Motor neuron (in vitro differentiated cells): ENCODE data around the gene C1orf122. TPM values are rescaled to one million over a fixed set of nuclear protein-coding genes. Genes with fewer than 3 reads are reported as not detected.

Source experiments
- ATAC-seq, 8 experiments: fragments of 200-7000 bp; cut with Tn5 transposase; replicated peaks in 6 of 8; 2 replicates each; pipeline ENCODE4 v1.8.0; 2021; ENCODE audit warnings: mild to moderate bottlenecking in 8 of 8, moderate library complexity in 8 of 8
- H3K27ac ChIP-seq, 2 donors: fragments of 250-450 bp; sonication (Bioruptor Pico); 2 replicates each; pipeline ENCODE4 v1.9.0; 2021; ENCODE audit warnings: antibody characterized with exemption in 2 of 2, mild to moderate bottlenecking in 2 of 2, moderate library complexity in 1 of 2
- H3K4me1 ChIP-seq, 2 donors: fragments of 250-450 bp; sonication (Bioruptor Pico); replicated peaks in 1 of 2; 2 replicates each; pipeline ENCODE4 v1.6.1; 2021; ENCODE audit warnings: antibody characterized with exemption in 2 of 2, mild to moderate bottlenecking in 2 of 2, moderate library complexity in 1 of 2
- H3K4me3 ChIP-seq, 5 donors: fragments of 250-450 bp; sonication (Bioruptor Pico); 2 replicates each; pipeline ENCODE4 v1.9.0; 2021; ENCODE audit warnings: antibody characterized with exemption in 5 of 5, mild to moderate bottlenecking in 5 of 5, moderate library complexity in 4 of 5
- WGBS, 10 experiments: fragments of 450-650 bp; shearing (Covaris generic); methylation state at CpG; one replicate each; pipeline ENCODE4 v1.0.0; 2022; 5-methylcytosine and 5-hydroxymethylcytosine counted together
- in situ Hi-C, 9 experiments: fragments of 400-800 bp; cut with MboI; loops; one replicate each; pipeline ENCODE4 v1.15.0; 2021; ENCODE audit warnings: low sequenced_read_pairs in 9 of 9, low pct_unique_long_range_greater_than_20kb in 2 of 9; ENCODE audit not compliant: unreplicated experiment in 9 of 9
- total RNA-seq, 8 experiments: library from RNA; unstranded; fragments of 300-600 nt; gene quantifications; 2 replicates each; pipeline versions ENCODE4 v1.2.3 to v1.2.4, GENCODE V29; 2022

Gene C1orf122
- total RNA-seq, 8 experiments from 2014 or later = 20.4 to 83.0 (median 61.7) TPM

GRCh38 chr1:37839676-37840075 is 32.1 kb downstream of the C1orf122 start:
- WGBS, 10 experiments = 80 to 100% (median 90%) methylated on average over 2 to 10 of the region's 10 CpGs
- ATAC-seq = no peak
- Histone ChIP-seq H3K4me1 (no peaks in the 10 kb centered on the region), H3K4me3 (no peak overlapping the region), H3K27ac (no peak overlapping the region)
- in situ Hi-C loops = no loop called here

- no peak overlapping the region for H3K4me3 ChIP-seq
- no peak for ATAC-seq
- WGBS, 10 experiments = 63 to 100% (median 100%) methylated on average over 1 of the region's 1 CpG; no CpG with 5 or more reads in 3 of the 10 experiments
- no peak overlapping the region for H3K27ac ChIP-seq
- no peaks in the 10 kb centered on the region for H3K4me1 ChIP-seq
- in situ Hi-C loops = no loop called here
Observed at GRCh38 chr1:37840711-37841110, 33.1 kb downstream of the C1orf122 start.

- H3K27ac ChIP-seq = no peak overlapping the region
- no peak for ATAC-seq
- H3K4me3 ChIP-seq = no peak overlapping the region
- in situ Hi-C loops = no loop called here
- WGBS, 10 experiments = 77 to 100% (median 100%) methylated on average over 1 to 3 of the region's 3 CpGs
- H3K4me1 ChIP-seq = no peaks in the 10 kb centered on the region
Observed at GRCh38 chr1:37841652-37842051, 34.1 kb downstream of the C1orf122 start.

GRCh38 chr1:37844536-37844935 is 36.9 kb downstream of the C1orf122 start:
- Histone ChIP-seq H3K27ac (no peak overlapping the region), H3K4me3 (no peak overlapping the region), H3K4me1 (peaks cover 0 to 2% of the 10 kb centered on the region in 2 donors)
- in situ Hi-C loops = no loop called here
- ATAC-seq = no peak

- peaks cover 0 to 2% of the 10 kb centered on the region in 2 donors for H3K4me1 ChIP-seq
- no peak overlapping the region for H3K4me3 ChIP-seq
- WGBS, 10 experiments = 72 to 100% (median 87%) methylated on average over 3 to 5 of the region's 5 CpGs; no CpG with 5 or more reads in 1 of the 10 experiments
- no peak overlapping the region for H3K27ac ChIP-seq
- in situ Hi-C loops = no loop called here
- no peak for ATAC-seq
Observed at GRCh38 chr1:37845049-37845646, 37.6 kb downstream of the C1orf122 start.

DNA sequence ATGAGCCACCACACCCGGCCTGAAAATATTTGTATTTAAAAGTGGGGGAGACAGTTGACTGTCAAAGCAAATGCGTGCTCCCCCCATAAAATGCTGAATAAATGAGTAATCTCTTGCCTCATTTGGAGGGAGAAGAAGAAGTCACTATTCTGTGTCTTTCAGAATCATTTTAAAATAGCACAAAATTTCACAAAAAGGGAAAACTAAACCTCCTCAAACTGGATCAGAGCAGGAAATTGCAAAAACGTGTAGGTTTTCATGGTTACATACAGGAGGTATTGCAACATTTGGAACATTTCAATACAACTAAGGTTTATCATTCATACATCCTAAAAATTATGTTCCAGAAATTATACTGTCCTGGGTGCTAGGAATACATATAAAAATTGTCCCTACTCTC is 38.2 kb downstream of the C1orf122 start:
- Histone ChIP-seq H3K27ac (no peak overlapping the region), H3K4me1 (peaks cover 0 to 2% of the 10 kb centered on the region in 2 donors), H3K4me3 (no peak overlapping the region)
- WGBS, 10 experiments = 50 to 93% (median 68%) methylated on average over 2 to 3 of the region's 3 CpGs; no CpG with 5 or more reads in 1 of the 10 experiments
- in situ Hi-C loops = no loop called here
- no peak for ATAC-seq

GRCh38 chr1:37846647-37847339 is 39.2 kb downstream of the C1orf122 start:
- no peak overlapping the region for H3K27ac ChIP-seq
- ATAC-seq = no peak
- in situ Hi-C loops = no loop called here
- no peak overlapping the region for H3K4me3 ChIP-seq
- H3K4me1 ChIP-seq = peaks cover 0 to 2% of the 10 kb centered on the region in 2 donors
- 60 to 100% (median 98%) methylated on average over 1 to 4 of the region's 4 CpGs; no CpG with 5 or more reads in 1 of the 10 experiments for WGBS, 10 experiments

- no peak overlapping the region for H3K27ac ChIP-seq
- 80 to 100% (median 100%) methylated on average over 1 to 3 of the region's 3 CpGs; no CpG with 5 or more reads in 3 of the 10 experiments for WGBS, 10 experiments
- no peak overlapping the region for H3K4me3 ChIP-seq
- ATAC-seq = no peak
- in situ Hi-C loops = no loop called here
- peaks cover 0 to 17% of the 10 kb centered on the region in 2 donors for H3K4me1 ChIP-seq
Observed at GRCh38 chr1:37849480-37849879, 41.9 kb downstream of the C1orf122 start.

- WGBS, 10 experiments = 82 to 98% (median 93%) methylated on average over 3 to 6 of the region's 6 CpGs
- in situ Hi-C loops = no loop called here
- no peak overlapping the region for H3K27ac ChIP-seq
- peaks cover 0 to 17% of the 10 kb centered on the region in 2 donors for H3K4me1 ChIP-seq
- no peak overlapping the region for H3K4me3 ChIP-seq
- ATAC-seq = no peak
Observed at GRCh38 chr1:37850352-37850955, 42.9 kb downstream of the C1orf122 start.

- peak in 2 of 8 experiments; percentile 45 to 76 for ATAC-seq
- no peak overlapping the region for H3K4me3 ChIP-seq
- in situ Hi-C loops = no loop called here
- peaks cover 0 to 17% of the 10 kb centered on the region in 2 donors for H3K4me1 ChIP-seq
- no peak overlapping the region for H3K27ac ChIP-seq
Observed at GRCh38 chr1:37851262-37851661, 43.7 kb downstream of the C1orf122 start.

GRCh38 chr1:37851782-37852210 is 44.2 kb downstream of the C1orf122 start:
- H3K27ac ChIP-seq = no peak overlapping the region
- no peak for ATAC-seq
- no peak overlapping the region for H3K4me3 ChIP-seq
- peaks cover 0 to 17% of the 10 kb centered on the region in 2 donors for H3K4me1 ChIP-seq
- WGBS, 10 experiments = 33 to 100% (median 80%) methylated on average over 1 to 2 of the region's 2 CpGs; no CpG with 5 or more reads in 1 of the 10 experiments
- in situ Hi-C loops = no loop called here

- in situ Hi-C loops = no loop called here
- no peak overlapping the region for H3K4me3 ChIP-seq
- ATAC-seq = no peak
Observed at GRCh38 chr1:37853157-37853556, 45.6 kb downstream of the C1orf122 start.

GRCh38 chr1:37854406-37854805 is 46.8 kb downstream of the C1orf122 start:
- peaks cover 6 to 23% of the 10 kb centered on the region in 2 donors for H3K4me1 ChIP-seq
- no peak overlapping the region for H3K27ac ChIP-seq
- ATAC-seq = no peak
- 70 to 100% (median 91%) methylated on average over 1 to 6 of the region's 6 CpGs; no CpG with 5 or more reads in 3 of the 10 experiments for WGBS, 10 experiments
- in situ Hi-C loops = no loop called here
- H3K4me3 ChIP-seq = no peak overlapping the region

More at GRCh38 chr1:37853157-37853556, 45.6 kb downstream of the C1orf122 start:
- H3K27ac ChIP-seq = no peak overlapping the region
- H3K4me1 ChIP-seq = peaks cover 1 to 19% of the 10 kb centered on the region in 2 donors
